IMR-90 (cell line): ENCODE results near the gene CTDSP1. TPM values are rescaled to one million over a fixed set of nuclear protein-coding genes. Genes with fewer than 3 reads are reported as not detected.

Source experiments
- ATAC-seq: fragments of 200-7000 bp; cut with Tn5 transposase; 2 replicates; pipeline ENCODE4 v1.9.1; 2020; ENCODE audit warnings: low read depth, mild to moderate bottlenecking, moderate library complexity
- BruUV-seq: library from RNA; stranded (reverse); fragments of 400-500 nt; replicated peaks from 2 replicates; lab custom pipeline; 2021; lab: Mats Ljungman, UMichigan
- CTCF ChIA-PET: fragments of 300-600 bp; formaldehyde crosslinking; extraction: SDS; loops from one replicate; lab custom pipeline; 2021; ENCODE audit warnings: antibody characterized with exemption; lab: Yijun Ruan, JAX
- POLR2A ChIA-PET: fragments of 300-600 bp; sonication (Branson Sonifier 250); formaldehyde crosslinking; loops from one replicate; lab custom pipeline; 2022; ENCODE audit warnings: antibody characterized with exemption; ENCODE audit not compliant: unreplicated experiment; lab: Charles Lee
- DNase-seq: peaks from one replicate; pipeline ENCODE4 v3.0.0; 2013
- H2AFZ ChIP-seq: replicated peaks from 2 replicates; pipeline ENCODE3; 2013; ENCODE audit warnings: low read length, mild to moderate bottlenecking; ENCODE audit not compliant: poor library complexity
- H2AK5ac ChIP-seq: 2 replicates; pipeline ENCODE4 v1.6.1; 2013; ENCODE audit warnings: low read depth, low read length, inconsistent platforms
- H2AK9ac ChIP-seq: replicated peaks from 2 replicates; pipeline ENCODE3; 2013; ENCODE audit warnings: mild to moderate bottlenecking, low read depth, low read length, moderate library complexity; ENCODE audit not compliant: poor library complexity
- H2BK120ac ChIP-seq: 2 replicates; pipeline ENCODE4 v1.6.1; 2013; ENCODE audit warnings: low read depth, low read length, inconsistent platforms
- H2BK15ac ChIP-seq: 3 replicates; pipeline ENCODE4 v1.6.1; 2013; ENCODE audit warnings: low read depth, low read length, inconsistent platforms
- H2BK20ac ChIP-seq: 2 replicates; pipeline ENCODE4 v1.6.1; 2013; ENCODE audit warnings: low read depth, mild to moderate bottlenecking, inconsistent platforms, low read length, moderate library complexity
- H2BK5ac ChIP-seq: 2 replicates; pipeline ENCODE4 v1.6.1; 2013; ENCODE audit warnings: mild to moderate bottlenecking, low read depth, low read length, inconsistent platforms; ENCODE audit not compliant: poor library complexity, severe bottlenecking
- H3K14ac ChIP-seq: replicated peaks from 2 replicates; pipeline ENCODE4 v1.6.1; 2013; ENCODE audit warnings: low read depth, low read length, inconsistent platforms
- H3K18ac ChIP-seq: 2 replicates; pipeline ENCODE4 v1.6.1; 2013; ENCODE audit warnings: low read depth, low read length, control low read depth
- H3K23ac ChIP-seq: 2 replicates; pipeline ENCODE4 v1.6.1; 2013; ENCODE audit warnings: low read depth, low read length, inconsistent platforms
- H3K27ac ChIP-seq: 2 replicates; pipeline ENCODE4 v1.5.1; 2013; ENCODE audit warnings: mild to moderate bottlenecking, control low read depth, low read length; ENCODE audit not compliant: insufficient read depth
- H3K27me3 ChIP-seq: 2 replicates; pipeline ENCODE4 v1.6.1; 2013; ENCODE audit warnings: low read length; ENCODE audit not compliant: control insufficient read depth, insufficient read depth
- H3K36me3 ChIP-seq: 2 replicates; pipeline ENCODE4 v1.6.1; 2013; ENCODE audit warnings: low read length, mixed read lengths; ENCODE audit not compliant: control insufficient read depth, insufficient read depth
- H3K4ac ChIP-seq: 2 replicates; pipeline ENCODE4 v1.6.1; 2013; ENCODE audit warnings: low read depth, low read length, inconsistent platforms
- H3K4me1 ChIP-seq: 2 replicates; pipeline ENCODE4 v1.6.1; 2013; ENCODE audit warnings: low read length, mixed read lengths; ENCODE audit not compliant: control insufficient read depth, insufficient read depth
- H3K4me2 ChIP-seq: 2 replicates; pipeline ENCODE4 v1.6.1; 2013; ENCODE audit warnings: low read depth, mild to moderate bottlenecking, control low read depth, low read length, moderate library complexity
- H3K4me3 ChIP-seq: 2 replicates; pipeline ENCODE4 v1.5.1; 2013; ENCODE audit warnings: low read depth, mild to moderate bottlenecking, control low read depth, low read length, moderate library complexity; ENCODE audit not compliant: insufficient read depth
- H3K56ac ChIP-seq: 2 replicates; pipeline ENCODE4 v1.6.1; 2013; ENCODE audit warnings: low read length, inconsistent platforms; ENCODE audit not compliant: insufficient read depth; ENCODE audit errors: extremely low read depth
- H3K79me1 ChIP-seq, 2 experiments: 2 replicates each; pipeline ENCODE4 v1.6.1; 2013; ENCODE audit warnings: low read length in 2 of 2, inconsistent platforms in 1 of 2, low read depth in 1 of 2
- H3K9ac ChIP-seq: 2 replicates; pipeline ENCODE4 v1.6.1; 2013; ENCODE audit warnings: low read depth, low read length, control low read depth
- H3K9me1 ChIP-seq: 2 replicates; pipeline ENCODE4 v1.6.1; 2013; ENCODE audit warnings: low read length, inconsistent platforms; ENCODE audit not compliant: insufficient read depth
- H3K9me3 ChIP-seq: 2 replicates; pipeline ENCODE4 v1.6.1; 2013; ENCODE audit warnings: low read length; ENCODE audit not compliant: control insufficient read depth, insufficient read depth
- H4K20me1 ChIP-seq: 2 replicates; pipeline ENCODE4 v1.6.1; 2013; ENCODE audit warnings: low read length, inconsistent platforms; ENCODE audit not compliant: insufficient read depth
- H4K5ac ChIP-seq: 2 replicates; pipeline ENCODE4 v1.6.1; 2013; ENCODE audit warnings: mild to moderate bottlenecking, low read depth, low read length, control low read depth
- H4K8ac ChIP-seq, 2 experiments: 2 replicates each; pipeline ENCODE4 v1.6.1; 2013; ENCODE audit warnings: low read depth in 2 of 2, low read length in 2 of 2, control low read depth in 1 of 2, inconsistent platforms in 1 of 2
- H4K91ac ChIP-seq: 2 replicates; pipeline ENCODE4 v1.6.1; 2013; ENCODE audit warnings: low read depth, low read length, inconsistent platforms; ENCODE audit not compliant: insufficient read depth
- CEBPB ChIP-seq: IDR thresholded peaks from 2 replicates; pipeline ENCODE4 v1.6.1; 2012; ENCODE audit warnings: low read depth, low read length, improper control_type of control experiment
- MXI1 ChIP-seq: IDR thresholded peaks from 2 replicates; pipeline ENCODE4 v1.6.1; 2012; ENCODE audit warnings: low read depth, mild to moderate bottlenecking, low read length, moderate library complexity, borderline replicate concordance
- WGBS, 2 experiments: methylation state at CpG; one replicate each; pipeline versions ENCODE4 v1.1.5 to v1.1.7; 2013; ENCODE audit warnings: missing lambda C conversion rate in 2 of 2; ENCODE audit not compliant: insufficient read length in 1 of 2; ENCODE audit errors: extremely low coverage in 2 of 2; 5-methylcytosine and 5-hydroxymethylcytosine counted together
- dilution Hi-C: fragments of 300-500 bp; cut with HindIII; formaldehyde crosslinking; loops from one replicate; pipeline ENCODE4 v1.14.3; 2018; ENCODE audit warnings: low sequenced_read_pairs; ENCODE audit not compliant: unreplicated experiment
- in situ Hi-C: fragments of 300-500 bp; cut with MboI; formaldehyde crosslinking; loops from 3 replicates; pipeline ENCODE4 v1.14.3; 2019; ENCODE audit warnings: low sequenced_read_pairs, inconsistent platforms, mixed read lengths
- intact Hi-C: fragments of 100-400 bp; cut with micrococcal nuclease; formaldehyde crosslinking; loops from 2 replicates; pipeline ENCODE4 v1.10.0; 2022
- polyA plus RNA-seq, 3 experiments: library from polyadenylated mRNA; depleted of rRNA; stranded (reverse); fragments of >200 nt; gene quantifications; 2 replicates each; pipeline ENCODE4 v1.2.3, GENCODE V29; 2012; ENCODE audit warnings: low replicate concordance in 1 of 3
- total RNA-seq: library from RNA; depleted of rRNA; stranded (reverse); fragments of >200 nt; gene quantifications from 2 replicates; pipeline ENCODE4 v1.2.3, GENCODE V29; 2012

CTDSP1 gene
- total and polyA plus RNA-seq, 2 of the 4 experiments (the other 2 are of a cell fraction): 19.7 to 64.3 TPM

- H2AK5ac ChIP-seq: no peak overlapping the region
- H2AFZ ChIP-seq: no peak overlapping the region
- whole genome bisulfite sequencing, 2 experiments: 44% methylated on average over 2 of the region's 11 CpGs; no CpG with 5 or more reads in 1 of the 2 experiments
- H3K56ac ChIP-seq: no peak overlapping the region
- DNase-seq: peak; percentile 6
- H3K23ac ChIP-seq: no peak overlapping the region
- no peak overlapping the region for H2BK20ac ChIP-seq
- no peak overlapping the region for H2BK120ac ChIP-seq
- no peaks in the 10 kb centered on the region for H3K79me1 ChIP-seq
- dilution Hi-C loops: no loop called here
- intact Hi-C loops: no loop called here
- no peak overlapping the region for H2BK5ac ChIP-seq
- peaks cover 2% of the 10 kb centered on the region; the same call in 1 of the 2 replicates for H3K4me1 ChIP-seq
- no peak overlapping the region for H2AK9ac ChIP-seq
- H4K5ac ChIP-seq: no peak overlapping the region
- no peaks in the 10 kb centered on the region for H3K36me3 ChIP-seq
- in situ Hi-C loops: no loop called here
- ChIA-PET POLR2A (no interaction called here), CTCF (no interaction called here)
- H3K14ac ChIP-seq: no peak overlapping the region
- peaks cover 17% of the 10 kb centered on the region for H3K27me3 ChIP-seq
- no TSS peak for BruUV-seq
- no peak for TF ChIP-seq MXI1
- TF ChIP-seq CEBPB: peak; percentile 48; the same call in 1 of the 2 replicates
- no peaks in the 10 kb centered on the region for H3K9me3 ChIP-seq
- no peak overlapping the region for H3K9ac ChIP-seq
- no peak overlapping the region for H3K4ac ChIP-seq
- no peak overlapping the region for H3K27ac ChIP-seq
- H4K20me1 ChIP-seq: no peaks in the 10 kb centered on the region; the same call in 1 of the 2 replicates
- no peak overlapping the region for H3K18ac ChIP-seq
- no peak overlapping the region for H3K4me2 ChIP-seq
- H2BK15ac ChIP-seq: no peak overlapping the region
- H4K91ac ChIP-seq: no peak overlapping the region
- no peaks in the 10 kb centered on the region for H3K9me1 ChIP-seq
- no peak overlapping the region for H3K4me3 ChIP-seq
- H4K8ac ChIP-seq: no peak overlapping the region
- ATAC-seq: peak; percentile 87
Measured at GRCh38 chr2:218435003-218435982, 35.6 kb downstream of the CTDSP1 start.
